NCI-H2196 (cell line): ENCODE results near the gene SNCB.
A peak's percentile ranks its signal among the peaks of the same experiment; 100 is the strongest.

Experiments used
- DNase-seq: peaks from one replicate; lab custom pipeline; 2025; ENCODE audit not compliant: unreplicated experiment; lab: John Stamatoyannopoulos, UW

Gene SNCB

DNA sequence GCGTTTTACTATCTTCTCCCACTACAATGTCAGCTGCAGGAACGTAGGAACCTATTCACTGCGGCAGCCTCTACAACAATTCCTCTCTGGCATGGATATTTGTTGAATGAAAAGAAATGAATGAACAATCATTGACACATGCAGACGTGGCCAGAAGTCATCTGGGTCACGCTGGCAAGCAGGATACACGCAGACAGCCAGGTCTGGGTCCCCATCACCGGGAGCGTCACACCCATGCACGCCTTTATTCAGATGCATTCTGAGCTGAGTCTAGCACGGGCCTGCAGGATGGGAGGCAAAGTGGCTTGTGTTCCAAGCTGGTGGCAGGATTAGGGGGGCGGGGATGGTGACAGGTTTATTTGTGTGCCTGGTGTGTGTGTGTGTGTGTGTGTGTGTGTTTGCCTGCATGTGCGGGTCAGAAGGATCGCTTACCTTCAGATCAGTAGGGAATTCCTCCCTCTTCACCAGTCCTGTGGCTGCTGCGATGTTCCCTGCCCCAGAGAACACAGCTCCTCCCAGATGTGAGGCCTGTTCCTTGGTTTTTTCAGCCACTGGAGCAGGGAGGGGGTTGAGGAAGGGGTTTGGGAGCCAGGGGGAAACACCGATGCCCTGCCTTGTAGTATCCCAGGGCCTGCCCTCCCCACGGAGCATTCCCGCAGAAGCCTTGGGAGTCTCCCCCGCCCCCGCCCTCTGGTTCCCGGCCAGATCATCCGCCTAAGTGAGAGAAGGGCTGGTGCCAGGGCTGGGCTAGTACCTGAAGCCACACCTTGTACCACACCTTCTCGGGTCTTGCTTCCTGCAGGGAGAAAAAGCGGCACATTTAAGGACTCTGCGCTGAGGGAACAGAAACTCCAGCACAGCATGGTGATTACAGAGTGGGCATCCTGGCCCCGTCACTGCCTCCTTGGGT lies 4.1 kb downstream of the SNCB start:
- no peak for DNase-seq

DNA sequence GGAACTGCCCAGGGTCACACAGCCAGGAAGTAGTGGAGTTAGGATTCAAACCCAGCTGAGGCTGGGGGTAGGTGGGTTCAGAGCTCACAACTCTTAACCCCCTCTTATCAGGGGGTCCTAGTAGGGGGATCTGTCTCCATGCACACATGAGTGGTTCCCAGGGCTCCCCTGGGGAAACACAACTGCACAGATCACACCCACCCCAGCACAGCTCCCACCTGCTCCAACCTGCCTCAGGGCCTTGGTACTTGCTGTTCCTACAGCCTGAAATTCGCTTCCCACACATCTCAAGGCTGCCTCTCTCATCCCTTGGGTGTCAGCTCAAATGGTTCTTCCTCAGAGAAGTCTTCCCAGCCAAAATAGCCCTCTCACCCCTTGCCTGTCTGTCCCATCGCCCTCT lies 4.8 kb downstream of the SNCB start:
- DNase-seq: no peak

DNA sequence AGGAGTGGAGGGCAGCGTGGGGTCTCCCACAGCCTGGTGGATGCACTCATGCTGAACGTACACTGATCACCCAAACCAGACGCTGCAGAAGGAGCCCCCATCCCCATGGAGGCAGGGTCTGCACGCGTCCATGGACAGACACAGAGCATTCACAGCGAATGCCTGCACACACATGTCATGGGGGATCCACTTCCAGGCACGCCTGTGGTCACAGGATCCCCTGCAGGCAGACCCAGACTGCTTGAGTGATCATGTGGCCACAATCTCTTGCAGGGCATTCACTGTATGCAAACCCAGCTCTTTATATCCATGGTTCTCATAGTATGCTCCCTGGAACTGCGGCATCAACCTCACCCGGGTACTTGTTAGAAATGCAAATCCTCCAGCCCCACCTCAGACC lies 5.4 kb downstream of the SNCB start:
- no peak for DNase-seq

DNA sequence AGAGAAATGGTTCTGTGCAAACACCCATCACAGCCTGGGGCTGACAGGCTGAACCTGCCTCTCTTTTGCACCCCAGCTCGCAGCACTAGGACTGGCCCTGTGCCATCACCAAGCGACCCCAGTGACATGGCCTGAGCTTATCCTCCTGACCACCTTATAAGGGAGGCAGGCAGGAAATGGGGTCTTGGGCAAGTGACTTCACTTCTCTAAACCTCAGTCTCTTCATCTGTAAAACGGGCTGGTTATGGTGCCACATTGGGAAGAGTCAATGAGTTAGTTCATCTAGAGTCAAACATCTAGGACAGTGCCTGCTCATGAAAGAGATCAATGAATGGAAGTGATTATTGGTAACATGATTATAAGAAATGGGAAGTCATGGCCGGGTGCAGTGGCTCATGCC lies 6.2 kb downstream of the SNCB start:
- no peak for DNase-seq

DNA sequence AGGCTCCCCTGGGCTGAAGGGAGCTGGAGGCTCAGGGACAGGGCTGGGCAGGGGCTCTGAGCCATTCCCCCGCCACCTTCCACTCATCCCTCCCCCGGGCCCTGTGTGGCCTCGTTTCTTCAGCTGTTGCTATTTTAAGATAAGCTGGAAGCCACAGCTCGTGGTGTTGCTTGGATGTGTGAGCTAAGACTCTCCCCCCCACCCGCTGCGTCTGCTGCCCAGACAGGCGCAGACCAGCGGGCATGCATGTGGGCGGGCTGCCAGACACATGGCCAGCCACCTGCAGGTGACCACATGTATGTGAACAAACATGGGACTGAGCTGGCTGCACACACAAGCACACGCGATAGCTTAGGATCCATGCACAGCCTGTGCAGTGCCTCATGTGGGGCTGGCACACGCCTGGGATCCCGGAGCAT lies 8.7 kb downstream of the SNCB start:
- no peak for DNase-seq

- DNase-seq: no peak
Observed at GRCh38 chr5:176620333-176620981, 9.9 kb downstream of the SNCB start.

- no peak for DNase-seq
Observed at GRCh38 chr5:176619569-176620332, 10.6 kb downstream of the SNCB start.

- DNase-seq: peak; percentile 94
Observed at GRCh38 chr5:176619203-176619568, 11.1 kb downstream of the SNCB start.

- DNase-seq: no peak
Observed at GRCh38 chr5:176618783-176619182, 11.6 kb downstream of the SNCB start.

DNA sequence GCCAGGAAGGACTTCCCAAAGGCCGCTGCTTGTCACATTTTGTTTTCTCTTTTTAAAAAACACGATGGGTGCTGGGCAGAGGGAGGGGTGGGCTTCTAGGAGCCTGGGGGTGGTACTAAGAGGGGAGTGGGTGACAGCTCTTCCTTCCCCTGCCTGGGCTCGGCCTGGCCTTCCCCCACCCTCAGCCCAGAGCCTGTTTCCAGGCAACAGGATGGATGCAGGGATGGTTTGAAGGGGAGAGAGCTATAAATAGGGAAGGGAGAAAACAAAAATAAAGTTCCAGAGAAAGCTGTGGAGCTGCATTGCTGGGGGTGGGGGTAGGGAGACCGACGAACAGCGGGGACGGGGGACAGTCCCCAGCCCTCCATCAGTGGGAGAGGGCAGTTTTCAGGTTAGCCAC lies 13.8 kb downstream of the SNCB start:
- DNase-seq: no peak

DNA sequence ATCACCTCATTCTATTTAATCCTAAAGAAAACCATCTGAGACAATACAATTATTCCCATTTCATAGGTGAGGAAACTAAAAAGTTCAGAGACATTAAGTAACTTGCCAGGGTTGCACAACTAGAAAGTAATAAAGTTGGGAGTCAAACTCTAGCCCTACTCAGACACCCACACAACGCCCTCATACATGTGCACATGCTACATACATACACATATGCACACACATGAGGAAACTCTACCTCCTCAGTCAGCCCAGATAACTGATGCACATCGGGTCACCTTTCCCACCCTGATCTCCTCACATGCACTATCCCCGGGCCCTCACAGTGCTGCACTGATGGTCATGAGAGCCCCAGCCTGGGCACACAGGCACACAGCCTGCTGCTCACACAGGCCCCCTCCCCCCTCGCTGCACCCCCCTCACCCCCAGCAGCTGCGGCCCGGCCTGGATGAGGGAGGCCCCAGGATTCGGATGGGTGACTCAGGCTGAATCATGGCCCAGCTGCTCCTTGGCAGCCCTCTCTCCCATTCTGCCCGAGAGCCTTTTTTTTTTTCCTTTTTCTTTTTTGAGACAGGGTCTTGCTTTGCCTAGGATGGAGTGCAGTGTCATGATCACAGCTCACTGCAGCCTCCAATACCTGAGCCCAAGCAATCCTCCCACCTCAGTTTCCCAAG lies 15.4 kb downstream of the SNCB start:
- DNase-seq: no peak

DNA sequence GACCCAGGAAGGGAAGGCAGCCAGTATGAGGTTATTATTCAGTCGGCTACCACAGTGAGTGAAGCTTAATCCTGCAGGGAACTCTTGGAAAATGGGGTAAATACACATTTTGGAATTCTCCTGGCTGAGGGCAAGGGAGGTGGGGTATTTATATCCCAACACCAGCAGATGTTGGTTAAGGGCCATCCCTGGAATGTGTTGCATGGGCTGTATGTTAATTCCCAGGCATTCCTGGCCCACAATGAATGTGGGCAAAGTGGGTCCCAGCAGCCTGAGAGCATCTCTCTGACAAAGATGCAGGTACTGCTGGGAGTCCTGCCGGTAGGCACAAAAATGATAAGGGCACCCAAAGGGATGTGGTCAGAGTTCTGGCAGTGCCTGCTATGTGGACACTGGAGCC lies 17.5 kb downstream of the SNCB start:
- no peak for DNase-seq

DNA sequence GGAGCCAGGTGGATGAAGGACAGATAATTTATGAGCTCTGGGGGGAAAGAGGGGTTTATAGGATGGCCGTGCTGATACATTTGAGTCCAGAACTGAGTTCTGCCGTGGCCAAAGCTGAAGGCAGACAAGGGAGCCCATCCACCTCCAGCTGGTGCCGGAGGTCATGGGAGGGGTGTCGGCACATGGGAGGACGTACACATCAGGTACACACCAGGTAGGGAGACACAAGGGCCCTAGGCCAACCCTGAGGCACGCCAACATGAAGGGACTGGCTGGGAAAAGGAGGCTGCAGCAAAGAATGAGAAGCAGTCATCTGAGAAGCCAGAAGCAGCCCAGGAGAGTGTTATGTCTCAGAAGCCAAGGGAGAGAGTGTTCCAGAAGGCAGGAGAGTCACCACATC lies 18.3 kb downstream of the SNCB start:
- no peak for DNase-seq

- no peak for DNase-seq
Observed at GRCh38 chr5:176611435-176611834, 18.9 kb downstream of the SNCB start.

GRCh38 chr5:176610435-176610773 lies 19.9 kb downstream of the SNCB start:
- peak; percentile 35 for DNase-seq

GRCh38 chr5:176609724-176610434 lies 20.5 kb downstream of the SNCB start, which contains the start of gene GPRIN1:
TSS of gene GPRIN1 (minus strand) at chr5:176610156. CDS start at chr5:176599834, 10,322 bp downstream.
- DNase-seq: peak; percentile 90

GRCh38 chr5:176608937-176609723 lies 21.2 kb downstream of the SNCB start:
- DNase-seq: peak; percentile 25

GRCh38 chr5:176608142-176608705 lies 22.1 kb downstream of the SNCB start:
- no peak for DNase-seq

DNA sequence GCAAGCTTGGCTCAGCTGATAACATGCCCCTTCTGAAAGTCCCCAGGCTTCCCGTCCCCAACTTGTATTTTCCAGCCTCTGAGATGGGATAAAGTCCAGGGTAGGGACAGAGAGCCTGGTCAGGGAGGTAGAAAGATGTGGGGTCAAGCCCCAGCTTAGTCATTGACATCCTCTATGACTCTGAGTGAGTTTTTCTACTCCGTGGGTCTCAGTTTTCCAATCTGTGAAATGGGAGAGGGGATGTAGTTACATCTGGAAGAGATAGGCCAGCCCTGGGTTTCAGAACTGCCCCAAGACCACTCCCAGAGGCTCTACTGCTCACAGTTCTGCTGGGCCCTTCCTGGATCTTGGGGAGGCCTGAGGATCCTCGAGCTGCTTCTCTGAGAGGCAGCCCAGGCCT lies 23.5 kb downstream of the SNCB start:
- no peak for DNase-seq
